GM23338 (cell line): Measurements from ENCODE around the gene RHOH.

ENCODE experiments used
- CREB1 ChIP-seq: fragments of 250-450 bp; sonication (Bioruptor Pico); IDR thresholded peaks from 2 replicates; pipeline ENCODE4 v1.5.0; 2020; ENCODE audit warnings: low read depth, mild to moderate bottlenecking, moderate library complexity
- CTCF ChIP-seq, 2 experiments: fragments of 200-600 bp in 1 of 2; sonication (generic) in 1 of 2; conservative IDR thresholded peaks; 2 replicates each; pipeline versions ENCODE4 v1.5.1 to v1.6.1; 2016 to 2017; ENCODE audit warnings: antibody characterized with exemption in 2 of 2, low read depth in 2 of 2, mild to moderate bottlenecking in 2 of 2, moderate library complexity in 1 of 2
- ETS1 ChIP-seq: IDR thresholded peaks from 2 replicates; pipeline ENCODE4 v1.6.1; 2016; ENCODE audit warnings: antibody characterized with exemption
- EZH2 ChIP-seq: fragments of 200-600 bp; sonication (generic); IDR thresholded peaks from one replicate; pipeline ENCODE4 v1.8.0; 2017; ENCODE audit warnings: antibody characterized with exemption, mild to moderate bottlenecking, low read depth; ENCODE audit not compliant: unreplicated experiment
- EZH2phosphoT487 ChIP-seq: fragments of 200-600 bp; sonication (generic); IDR thresholded peaks from one replicate; pipeline ENCODE4 v1.8.1; 2018; ENCODE audit warnings: antibody characterized with exemption; ENCODE audit not compliant: unreplicated experiment
- JUNB ChIP-seq: IDR thresholded peaks from one replicate; pipeline ENCODE4 v1.6.1; 2016; ENCODE audit warnings: antibody characterized with exemption; ENCODE audit not compliant: unreplicated experiment
- NANOG ChIP-seq: IDR thresholded peaks from 2 replicates; pipeline ENCODE4 v1.6.1; 2016; ENCODE audit warnings: antibody characterized with exemption, borderline replicate concordance
- POLR2AphosphoS5 ChIP-seq: IDR thresholded peaks from 2 replicates; pipeline ENCODE4 v1.6.1; 2016; ENCODE audit warnings: antibody characterized with exemption, low read depth
- REST ChIP-seq: IDR thresholded peaks from one replicate; pipeline ENCODE4 v1.6.1; 2018; ENCODE audit warnings: antibody characterized with exemption; ENCODE audit not compliant: unreplicated experiment
- STAT1 ChIP-seq: IDR thresholded peaks from one replicate; pipeline ENCODE4 v1.6.1; 2016; ENCODE audit warnings: antibody characterized with exemption; ENCODE audit not compliant: unreplicated experiment
- ZNF114 ChIP-seq: fragments of 250-450 bp; sonication (Bioruptor Pico); IDR thresholded peaks from 2 replicates; pipeline ENCODE4 v1.5.0; 2020; ENCODE audit warnings: mild to moderate bottlenecking, moderate library complexity
- ZNF462 ChIP-seq: fragments of 250-450 bp; sonication (Bioruptor Pico); IDR thresholded peaks from 2 replicates; pipeline ENCODE4 v1.5.0; 2020; ENCODE audit warnings: mild to moderate bottlenecking, moderate library complexity

- TF ChIP-seq CTCF (conservative IDR thresholded peaks at IDR 0.05; ENCODE audit: low read depth in 2 of 2) (no peak), CREB1 (CRISPR knock-in tag) (no peak), JUNB (no peak), REST (no peak), EZH2 (no peak), ETS1 (no peak), EZH2phosphoT487 (no peak), POLR2AphosphoS5 (no peak), ZNF114 (CRISPR knock-in tag) (no peak), STAT1 (no peak), ZNF462 (CRISPR knock-in tag) (no peak), NANOG (no peak)
These were observed 46.6 kb downstream of the RHOH start for GRCh38 chr4:40243386-40243948.
